Stimulated activated CD8-positive, alpha-beta memory T cell treated with anti-CD3 and anti-CD28 coated beads, Interleukin-7, amount 100 ng/mL, for 48 hours (primary cell): ENCODE measurements around the gene PRKACA.

ENCODE experiments used
- DNase-seq, 2 donors: peaks; one replicate each; pipeline ENCODE4 v3.0.0-alpha.2; 2020; ENCODE audit warnings: low read depth in 1 of 2; ENCODE audit errors: extremely low read depth in 1 of 2

The PRKACA gene

GRCh38 chr19:14118165-14119051 lies 846 bp upstream of the PRKACA start:
- no peak for DNase-seq

- DNase-seq = no peak
Measured at GRCh38 chr19:14116918-14117578, 514 bp downstream of the PRKACA start.

- no peak for DNase-seq
Measured at GRCh38 chr19:14116525-14116917, 1.0 kb downstream of the PRKACA start.

- no peak for DNase-seq
Measured at GRCh38 chr19:14115756-14116155, 1.8 kb downstream of the PRKACA start.

- peak in 1 of 2 donors; percentile 38 for DNase-seq
Measured at GRCh38 chr19:14114854-14115253, 2.7 kb downstream of the PRKACA start.

- no peak for DNase-seq
Measured at GRCh38 chr19:14114439-14114838, 3.1 kb downstream of the PRKACA start.

GRCh38 chr19:14113762-14114414 lies 3.7 kb downstream of the PRKACA start:
- DNase-seq = peak in 1 of 2 donors; percentile 37

- no peak for DNase-seq
Measured at GRCh38 chr19:14112809-14113385, 4.7 kb downstream of the PRKACA start.

GRCh38 chr19:14112051-14112808 lies 5.3 kb downstream of the PRKACA start:
- no peak for DNase-seq

GRCh38 chr19:14111486-14111885 lies 6.1 kb downstream of the PRKACA start:
- DNase-seq = no peak

- DNase-seq = no peak
Measured at GRCh38 chr19:14110650-14111049, 6.9 kb downstream of the PRKACA start.

- DNase-seq = no peak
Measured at GRCh38 chr19:14107581-14108461, 9.7 kb downstream of the PRKACA start.

GRCh38 chr19:14106840-14107239 lies 10.7 kb downstream of the PRKACA start:
- no peak for DNase-seq

GRCh38 chr19:14105680-14106079 lies 11.9 kb downstream of the PRKACA start:
- no peak for DNase-seq

- no peak for DNase-seq
Measured at GRCh38 chr19:14103310-14103709, 14.3 kb downstream of the PRKACA start.

GRCh38 chr19:14102756-14103155 lies 14.8 kb downstream of the PRKACA start:
- DNase-seq = no peak

GRCh38 chr19:14102102-14102696 lies 15.4 kb downstream of the PRKACA start:
- DNase-seq = no peak

- DNase-seq = no peak
Measured at GRCh38 chr19:14101003-14101545, 16.5 kb downstream of the PRKACA start.
